GM12878 (cell line): ENCODE measurements around the gene NR1D1. TPM values are rescaled to one million over a fixed set of nuclear protein-coding genes. Genes with fewer than 3 reads are reported as not detected.

Experiments used
- BHLHE40 ChIP-seq, 2 experiments: fragments of 450-650 bp in 1 of 2; IDR thresholded peaks; 2 replicates each; pipeline ENCODE4 v1.6.1; 2011 to 2017; ENCODE audit warnings: low read depth in 2 of 2, borderline replicate concordance in 1 of 2, improper control_type of control experiment in 1 of 2, low read length in 1 of 2, mild to moderate bottlenecking in 1 of 2
- BRCA1 ChIP-seq: IDR thresholded peaks from 2 replicates; pipeline ENCODE4 v1.6.1; 2011; ENCODE audit warnings: low read depth, low read length, improper control_type of control experiment
- CBX5 ChIP-seq: sonication (generic); IDR thresholded peaks from 2 replicates; pipeline ENCODE4 v1.6.1; 2016; ENCODE audit warnings: low read depth, moderate library complexity, mild to moderate bottlenecking, inconsistent platforms
- CEBPB ChIP-seq, 2 experiments: fragments of 150-350 bp in 1 of 2; IDR thresholded peaks; 2 replicates each; pipeline ENCODE4 v1.6.1; 2012 to 2014; ENCODE audit warnings: low read depth in 2 of 2, low read length in 2 of 2, borderline replicate concordance in 1 of 2, inconsistent platforms in 1 of 2
- CHD1 ChIP-seq: IDR thresholded peaks from 2 replicates; pipeline ENCODE4 v1.6.1; 2012; ENCODE audit warnings: low read depth, low read length, improper control_type of control experiment
- EED ChIP-seq: sonication (generic); IDR thresholded peaks from 2 replicates; pipeline ENCODE4 v1.6.1; 2016; ENCODE audit warnings: antibody characterized with exemption, low read depth
- ESRRA ChIP-seq: IDR thresholded peaks from 2 replicates; pipeline ENCODE4 v1.6.1; 2012; ENCODE audit warnings: mild to moderate bottlenecking, low read length, improper control_type of control experiment
- HDAC6 ChIP-seq: fragments of 200-600 bp; sonication (generic); IDR thresholded peaks from one replicate; pipeline ENCODE4 v1.8.0; 2017; ENCODE audit warnings: antibody characterized with exemption; ENCODE audit not compliant: unreplicated experiment
- MEF2A ChIP-seq: IDR thresholded peaks from 2 replicates; pipeline ENCODE4 v1.6.1; 2011; ENCODE audit warnings: low read depth, mild to moderate bottlenecking, low read length, moderate library complexity; ENCODE audit not compliant: insufficient read depth
- NFYA ChIP-seq: IDR thresholded peaks from 2 replicates; pipeline ENCODE4 v1.6.1; 2011; ENCODE audit warnings: low read depth, mild to moderate bottlenecking, low read length, improper control_type of control experiment, borderline replicate concordance
- NFYB ChIP-seq: IDR thresholded peaks from 2 replicates; pipeline ENCODE4 v1.6.1; 2011; ENCODE audit warnings: low read depth, mild to moderate bottlenecking, low read length, improper control_type of control experiment, moderate library complexity; ENCODE audit not compliant: insufficient read depth
- PML ChIP-seq: IDR thresholded peaks from 2 replicates; pipeline ENCODE4 v1.6.1; 2012; ENCODE audit warnings: low read length, inconsistent platforms
- POLR2AphosphoS2 ChIP-seq: IDR thresholded peaks from 2 replicates; pipeline ENCODE4 v1.6.1; 2011; ENCODE audit warnings: low read depth, mild to moderate bottlenecking, low read length, improper control_type of control experiment, moderate library complexity
- POLR2AphosphoS5 ChIP-seq: IDR thresholded peaks from 2 replicates; pipeline ENCODE4 v1.6.1; 2011; ENCODE audit warnings: mild to moderate bottlenecking, low read length, inconsistent platforms
- RAD21 ChIP-seq: IDR thresholded peaks from 2 replicates; pipeline ENCODE4 v1.6.1; 2011; ENCODE audit warnings: mild to moderate bottlenecking, low read depth, low read length, moderate library complexity; ENCODE audit not compliant: insufficient read depth
- RBBP5 ChIP-seq: fragments of 200-600 bp; sonication (generic); conservative IDR thresholded peaks from 2 replicates; pipeline ENCODE4 v1.6.1; 2016
- RUNX3 ChIP-seq: IDR thresholded peaks from 2 replicates; pipeline ENCODE4 v1.6.1; 2012; ENCODE audit warnings: low read length, inconsistent platforms
- SIN3A ChIP-seq: IDR thresholded peaks from 2 replicates; pipeline ENCODE4 v1.6.1; 2012; ENCODE audit warnings: low read depth, low read length, improper control_type of control experiment
- SIX5 ChIP-seq: IDR thresholded peaks from 2 replicates; pipeline ENCODE4 v1.6.1; 2011; ENCODE audit warnings: mild to moderate bottlenecking, low read depth, low read length, moderate library complexity; ENCODE audit not compliant: severe bottlenecking
- SMAD1 ChIP-seq: fragments of 450-650 bp; IDR thresholded peaks from 2 replicates; pipeline ENCODE4 v1.6.1; 2018; ENCODE audit warnings: mild to moderate bottlenecking, low read depth; ENCODE audit not compliant: partially characterized antibody
- SPI1 ChIP-seq: IDR thresholded peaks from 2 replicates; pipeline ENCODE4 v1.6.1; 2011; ENCODE audit warnings: low read depth, mild to moderate bottlenecking, low read length, moderate library complexity, borderline replicate concordance; ENCODE audit not compliant: insufficient read depth
- STAT1 ChIP-seq: fragments of 450-650 bp; conservative IDR thresholded peaks from 2 replicates; pipeline ENCODE4 v1.6.1; 2014; ENCODE audit warnings: antibody characterized with exemption, mild to moderate bottlenecking
- TCF12 ChIP-seq: IDR thresholded peaks from 2 replicates; pipeline ENCODE4 v1.6.1; 2011; ENCODE audit warnings: low read depth, mild to moderate bottlenecking, low read length
- ZNF217 ChIP-seq: fragments of 450-650 bp; IDR thresholded peaks from 2 replicates; pipeline ENCODE4 v1.6.1; 2017; ENCODE audit warnings: antibody characterized with exemption, mild to moderate bottlenecking
- ZNF274 ChIP-seq: IDR thresholded peaks from one replicate; pipeline ENCODE4 v1.8.0; 2011; ENCODE audit not compliant: insufficient read length, insufficient read depth
- polyA plus RNA-seq, 11 experiments: library from polyadenylated mRNA; depleted of rRNA in 4 of 11; unstranded in 6 of 11; stranded (reverse) in 5 of 11; fragments of >200 nt; fragmentation: Nextera tagmentation in 4 of 11; fragmentation: Illumina TruSeq in 1 of 11; extraction: Ambion mirVana in 4 of 11; extraction: Trizol in 1 of 11; gene quantifications; 1 replicate in 1 of 11; 2 replicates in 10 of 11; pipeline versions ENCODE4 v1.2.1 to v1.2.3, GENCODE V29; 2011 to 2016; ENCODE audit warnings: inconsistent platforms in 2 of 11, missing spikeins in 2 of 11, low read depth in 1 of 11
- total RNA-seq, 4 experiments: library from RNA; depleted of rRNA in 3 of 4; stranded (reverse); fragments of >200 nt in 3 of 4; fragmentation: Illumina TruSeq in 1 of 4; extraction: Trizol in 1 of 4; gene quantifications; 2 replicates each; pipeline versions ENCODE4 v1.2.1 to v1.2.3, GENCODE V29; 2013 to 2021
- TF ChIP-seq, protein P1 (sequence below): IDR thresholded peaks from 2 replicates; pipeline ENCODE4 v1.6.1; 2012; ENCODE audit warnings: low read depth, low read length, improper control_type of control experiment
- TF ChIP-seq, protein P2 (sequence below): IDR thresholded peaks from 2 replicates; pipeline ENCODE4 v1.6.1; 2011; ENCODE audit warnings: low read depth, low read length, improper control_type of control experiment, borderline replicate concordance
- TF ChIP-seq, protein P3 (sequence below): IDR thresholded peaks from 2 replicates; pipeline ENCODE4 v1.6.1; 2011; ENCODE audit warnings: mild to moderate bottlenecking, low read depth, low read length, moderate library complexity; ENCODE audit not compliant: insufficient replicate concordance
- TF ChIP-seq, protein P4 (sequence below): IDR thresholded peaks from 2 replicates; pipeline ENCODE4 v1.6.1; 2012; ENCODE audit warnings: low read depth, low read length, improper control_type of control experiment

NR1D1 gene
- total and polyA plus RNA-seq, 10 of the 15 experiments (the other 5 are each of a cell fraction or from before 2014, with no cell fraction given), result 0.10 to 3.4 (median 0.94) TPM

DNA sequence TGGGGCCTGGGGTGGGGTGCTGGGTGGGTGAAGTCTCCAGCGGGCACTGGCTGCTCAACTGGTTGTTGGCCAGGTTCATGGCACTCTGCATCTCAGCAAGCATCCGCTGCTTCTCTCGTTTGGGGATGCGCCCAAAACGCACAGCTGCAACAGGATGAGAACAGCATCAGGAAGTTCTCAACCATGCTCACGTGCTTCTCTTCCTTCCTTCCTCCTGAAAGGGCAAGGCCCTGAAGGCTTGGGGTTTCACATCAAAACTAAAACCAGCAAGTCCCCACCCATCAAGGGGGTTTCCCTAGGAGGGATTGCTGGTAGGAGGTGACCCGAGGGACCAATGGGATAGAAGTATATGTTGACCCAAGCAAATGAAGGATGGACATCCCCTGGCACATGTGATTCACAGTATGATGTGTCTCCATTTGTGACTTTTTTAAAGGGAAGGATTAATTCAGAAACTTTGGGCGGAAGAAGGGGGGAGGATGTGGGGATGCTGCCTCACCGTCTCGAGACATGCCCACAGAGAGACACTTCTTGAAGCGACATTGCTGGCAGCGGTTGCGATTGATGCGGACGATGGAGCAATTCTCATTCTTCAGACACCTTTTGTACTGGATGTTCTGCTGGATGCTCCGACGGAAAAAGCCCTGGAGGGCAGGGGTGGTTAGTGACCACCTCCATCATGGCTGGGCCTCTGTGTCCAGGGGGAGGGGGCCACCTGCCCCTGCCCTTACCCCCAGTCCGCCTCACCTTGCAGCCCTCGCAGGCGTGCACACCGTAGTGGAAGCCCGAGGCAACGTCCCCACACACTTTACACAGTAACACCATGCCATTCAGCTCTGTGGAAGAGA is 4.2 kb downstream of the NR1D1 start (continued):
- TF ChIP-seq PML, result no peak
- TF ChIP-seq BRCA1, result no peak
- peak; percentile 43; the same call in 1 of the 2 replicates for TF ChIP-seq TCF12
- no peak for TF ChIP-seq ESRRA
- no peak for TF ChIP-seq RBBP5
- no peak for TF ChIP-seq SIX5
- TF ChIP-seq EED, result peak; percentile 74; the same call in 1 of the 2 replicates
- TF ChIP-seq, protein P1, sequence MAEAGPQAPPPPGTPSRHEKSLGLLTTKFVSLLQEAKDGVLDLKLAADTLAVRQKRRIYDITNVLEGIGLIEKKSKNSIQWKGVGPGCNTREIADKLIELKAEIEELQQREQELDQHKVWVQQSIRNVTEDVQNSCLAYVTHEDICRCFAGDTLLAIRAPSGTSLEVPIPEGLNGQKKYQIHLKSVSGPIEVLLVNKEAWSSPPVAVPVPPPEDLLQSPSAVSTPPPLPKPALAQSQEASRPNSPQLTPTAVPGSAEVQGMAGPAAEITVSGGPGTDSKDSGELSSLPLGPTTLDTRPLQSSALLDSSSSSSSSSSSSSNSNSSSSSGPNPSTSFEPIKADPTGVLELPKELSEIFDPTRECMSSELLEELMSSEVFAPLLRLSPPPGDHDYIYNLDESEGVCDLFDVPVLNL, result no peak
- TF ChIP-seq, protein P2, sequence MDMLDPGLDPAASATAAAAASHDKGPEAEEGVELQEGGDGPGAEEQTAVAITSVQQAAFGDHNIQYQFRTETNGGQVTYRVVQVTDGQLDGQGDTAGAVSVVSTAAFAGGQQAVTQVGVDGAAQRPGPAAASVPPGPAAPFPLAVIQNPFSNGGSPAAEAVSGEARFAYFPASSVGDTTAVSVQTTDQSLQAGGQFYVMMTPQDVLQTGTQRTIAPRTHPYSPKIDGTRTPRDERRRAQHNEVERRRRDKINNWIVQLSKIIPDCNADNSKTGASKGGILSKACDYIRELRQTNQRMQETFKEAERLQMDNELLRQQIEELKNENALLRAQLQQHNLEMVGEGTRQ, result peak; percentile 41
- TF ChIP-seq HDAC6, result no peak
- TF ChIP-seq MEF2A, result 0 out of 2 replicates have a peak, but pooled peaks have one; percentile 19
- peak; percentile 45 for TF ChIP-seq SMAD1
- peak; percentile 75 for TF ChIP-seq POLR2AphosphoS5
- TF ChIP-seq STAT1, result no peak
- TF ChIP-seq RUNX3, result peak; percentile 77
- TF ChIP-seq SIN3A, result no peak
- no peak for TF ChIP-seq NFYA
- TF ChIP-seq NFYB, result peak; percentile 69
- no peak; the same call in 1 of the 2 replicates for TF ChIP-seq POLR2AphosphoS2
- no peak for TF ChIP-seq ZNF217
- TF ChIP-seq, protein P3, sequence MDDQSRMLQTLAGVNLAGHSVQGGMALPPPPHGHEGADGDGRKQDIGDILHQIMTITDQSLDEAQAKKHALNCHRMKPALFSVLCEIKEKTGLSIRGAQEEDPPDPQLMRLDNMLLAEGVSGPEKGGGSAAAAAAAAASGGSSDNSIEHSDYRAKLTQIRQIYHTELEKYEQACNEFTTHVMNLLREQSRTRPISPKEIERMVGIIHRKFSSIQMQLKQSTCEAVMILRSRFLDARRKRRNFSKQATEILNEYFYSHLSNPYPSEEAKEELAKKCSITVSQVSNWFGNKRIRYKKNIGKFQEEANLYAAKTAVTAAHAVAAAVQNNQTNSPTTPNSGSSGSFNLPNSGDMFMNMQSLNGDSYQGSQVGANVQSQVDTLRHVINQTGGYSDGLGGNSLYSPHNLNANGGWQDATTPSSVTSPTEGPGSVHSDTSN, result no peak
- TF ChIP-seq BHLHE40 (IDR thresholded peaks at IDR 0.05; ENCODE audit: borderline replicate concordance in 1 of 2, low read depth in 2 of 2, low read length in 1 of 2), result peak; percentile 97 to 98
- TF ChIP-seq CBX5, result no peak
- no peak for TF ChIP-seq ZNF274
- TF ChIP-seq CEBPB (IDR thresholded peaks at IDR 0.05; ENCODE audit: borderline replicate concordance in 1 of 2, low read depth in 2 of 2, low read length in 2 of 2), result no peak
- TF ChIP-seq RAD21, result no peak
- TF ChIP-seq, protein P4, sequence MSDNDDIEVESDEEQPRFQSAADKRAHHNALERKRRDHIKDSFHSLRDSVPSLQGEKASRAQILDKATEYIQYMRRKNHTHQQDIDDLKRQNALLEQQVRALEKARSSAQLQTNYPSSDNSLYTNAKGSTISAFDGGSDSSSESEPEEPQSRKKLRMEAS, result no peak; the same call in 1 of the 2 replicates
- TF ChIP-seq SPI1, result no peak
- TF ChIP-seq CHD1, result no peak
